ENCODE measurements around the gene MTMR3. TPM values are rescaled to one million over a fixed set of nuclear protein-coding genes. Genes with fewer than 3 reads are reported as not detected.
"Not testable (repeated sequence)": the region's sequence is repeated elsewhere in the genome, so short reads cannot be mapped to it uniquely, and the experiment has no call there.

Gene MTMR3
- polyA plus RNA-seq, 2 of the 4 experiments (the other 2 are of a cell fraction), result 7.4 to 18.8 TPM

GRCh38 chr22:29973269-29973668, 90.3 kb downstream of the MTMR3 start:
- no peak for TF ChIP-seq ZSCAN20 (CRISPR knock-in tag; IDR thresholded peaks at IDR 0.05)
- ChIA-PET CTCF (interaction anchor here (0.8 kb wide), 1 partner anchor 32 kb away, joined by 4 read pairs; no protein-coding TSS in a partner anchor), POLR2A (no interaction called here)
- 92% methylated on average over 4 of the region's 4 CpGs for WGBS (ENCODE audit: missing lambda C conversion rate)
- DNase-seq (ENCODE audit: low read depth in 1 of 2, low spot score in 1 of 2) (no peak), ATAC-seq (no peak), FAIRE-seq (no peak)
- Histone ChIP-seq H3K9me3 (no peaks in the 10 kb centered on the region), H3K4me1 (no peaks in the 10 kb centered on the region), H3K27ac (no peak overlapping the region), H3K4me3 (no peak overlapping the region), H3K4me2 (no peak overlapping the region)

GRCh38 chr22:29973680-29974079, 90.7 kb downstream of the MTMR3 start:
- CTCF ChIA-PET, result interaction anchor here (1.1 kb wide), 1 partner anchor 348 kb away, joined by 4 read pairs; no protein-coding TSS in a partner anchor
- ATAC-seq; FAIRE-seq; H3K4me3 ChIP-seq; H3K9me3 ChIP-seq; DNase-seq (ENCODE audit: low read depth in 1 of 2, low spot score in 1 of 2); H3K27ac ChIP-seq; H3K4me2 ChIP-seq; H3K4me1 ChIP-seq; POLR2A ChIA-PET: not testable (repeated sequence)
- 66% methylated on average over 9 of the region's 9 CpGs for WGBS (ENCODE audit: missing lambda C conversion rate)

- Histone ChIP-seq H3K4me2 (no peak overlapping the region), H3K4me3 (no peak overlapping the region), H3K9me3 (no peaks in the 10 kb centered on the region), H3K4me1 (peaks cover 12% of the 10 kb centered on the region), H3K27ac (no peak overlapping the region)
- DNase-seq (ENCODE audit: low read depth in 1 of 2, low spot score in 1 of 2) (no peak), FAIRE-seq (no peak), ATAC-seq (no peak)
- WGBS (ENCODE audit: missing lambda C conversion rate), result 88% methylated on average over 7 of the region's 7 CpGs
- ChIA-PET CTCF (interaction anchor here (0.8 kb wide), 1 partner anchor 33 kb away, joined by 3 read pairs; no protein-coding TSS in a partner anchor), POLR2A (no interaction called here)
- no peak for TF ChIP-seq FOXS1 (CRISPR knock-in tag; IDR thresholded peaks at IDR 0.05)
- no peak for TF ChIP-seq CEBPB (IDR thresholded peaks at IDR 0.05)
- no peak for TF ChIP-seq NPAS2 (CRISPR knock-in tag; IDR thresholded peaks at IDR 0.05; ENCODE audit: borderline replicate concordance)
- no peak for TF ChIP-seq PHF8 (IDR thresholded peaks at IDR 0.05; ENCODE audit: borderline replicate concordance, low read depth)
- no peak for TF ChIP-seq MAFK (IDR thresholded peaks at IDR 0.05; ENCODE audit: partially characterized antibody)
- no peak for TF ChIP-seq KDM1A (IDR thresholded peaks at IDR 0.05; ENCODE audit: low read depth)
- TF ChIP-seq TP53 (CRISPR knock-in tag; IDR thresholded peaks at IDR 0.05), result no peak
- no peak for TF ChIP-seq RAD21 (conservative IDR thresholded peaks at IDR 0.05 in 1 of 2, IDR thresholded peaks at IDR 0.05 in 1 of 2)
- TF ChIP-seq MAX (IDR thresholded peaks at IDR 0.05), result no peak
- TF ChIP-seq BHLHE40 (IDR thresholded peaks at IDR 0.05; ENCODE audit: low read depth, low read length), result no peak
- no peak for TF ChIP-seq RCOR1 (IDR thresholded peaks at IDR 0.05; ENCODE audit: low read depth, low read length)
- no peak for TF ChIP-seq SMC3 (IDR thresholded peaks at IDR 0.05)
- TF ChIP-seq HMGXB4 (CRISPR knock-in tag; IDR thresholded peaks at IDR 0.05; ENCODE audit: borderline replicate concordance), result no peak
- TF ChIP-seq E2F6 (IDR thresholded peaks at IDR 0.05; ENCODE audit: borderline replicate concordance, low read depth), result no peak
These were observed 92.5 kb downstream of the MTMR3 start for GRCh38 chr22:29975494-29975893.

GRCh38 chr22:29977107-29977506, 94.1 kb downstream of the MTMR3 start:
- ChIA-PET POLR2A (no interaction called here), CTCF (no interaction called here)
- TF ChIP-seq CHD2 (IDR thresholded peaks at IDR 0.05; ENCODE audit: low read length, partially characterized antibody) (no peak), MAFK (IDR thresholded peaks at IDR 0.05; ENCODE audit: partially characterized antibody) (peak; percentile 45)

More at GRCh38 chr22:29977107-29977506, 94.1 kb downstream of the MTMR3 start:
- Histone ChIP-seq H3K9me3 (no peaks in the 10 kb centered on the region), H3K4me3 (no peak overlapping the region), H3K4me2 (no peak overlapping the region), H3K4me1 (peaks cover 12% of the 10 kb centered on the region), H3K27ac (no peak overlapping the region)
- no peak for DNase-seq (ENCODE audit: low read depth in 1 of 2, low spot score in 1 of 2)
- no peak for FAIRE-seq
- ATAC-seq, result no peak
- WGBS (ENCODE audit: missing lambda C conversion rate), result 90% methylated on average over 3 of the region's 3 CpGs

Measured in A549 (cell line).